ENCODE results near the gene BCL2L2.

Gene BCL2L2

GRCh38 chr14:23326491-23327332 lies 20.1 kb downstream of the BCL2L2 start:
- DNase-seq = no peak

- DNase-seq = peak; percentile 78
Observed at GRCh38 chr14:23327947-23328744, 21.5 kb downstream of the BCL2L2 start.

GRCh38 chr14:23335623-23336022 lies 29.0 kb downstream of the BCL2L2 start:
- no peak for DNase-seq

- no peak for DNase-seq
Observed at GRCh38 chr14:23339506-23340268, 33.1 kb downstream of the BCL2L2 start.

- no peak for DNase-seq
Observed at GRCh38 chr14:23344481-23344880, 37.8 kb downstream of the BCL2L2 start.

GRCh38 chr14:23345987-23346692 lies 39.5 kb downstream of the BCL2L2 start:
- DNase-seq = no peak

- no peak for DNase-seq
Observed at GRCh38 chr14:23346693-23347405, 40.2 kb downstream of the BCL2L2 start.

GRCh38 chr14:23347406-23348296 lies 41.0 kb downstream of the BCL2L2 start:
- DNase-seq = no peak

GRCh38 chr14:23348297-23348655 lies 41.6 kb downstream of the BCL2L2 start:
- no peak for DNase-seq

- DNase-seq = no peak
Observed at GRCh38 chr14:23349156-23349845, 42.7 kb downstream of the BCL2L2 start.

- DNase-seq = no peak
Observed at GRCh38 chr14:23351681-23352505, 45.3 kb downstream of the BCL2L2 start.

- DNase-seq = peak; percentile 9
Observed at GRCh38 chr14:23352506-23353432, 46.1 kb downstream of the BCL2L2 start, which contains the start of gene SLC22A17. SLC22A17 (minus strand) TSS chr14:23352887.

- no peak for DNase-seq
Observed at GRCh38 chr14:23353433-23353780, 46.8 kb downstream of the BCL2L2 start.

GRCh38 chr14:23354990-23355389 lies 48.4 kb downstream of the BCL2L2 start:
- DNase-seq = no peak

GRCh38 chr14:23355871-23356435 lies 49.3 kb downstream of the BCL2L2 start:
- no peak for DNase-seq

- DNase-seq = no peak
Observed at GRCh38 chr14:23356662-23357061, 50.0 kb downstream of the BCL2L2 start.

GRCh38 chr14:23357261-23357660 lies 50.6 kb downstream of the BCL2L2 start:
- DNase-seq = no peak

- no peak for DNase-seq
Observed at GRCh38 chr14:23358042-23358441, 51.4 kb downstream of the BCL2L2 start.

Measured in suppressor macrophage treated with lipopolysaccharide for 4 hours (primary cell).